RWPE1 (cell line): ENCODE measurements around the gene EID2B.

Experiments used
- CTCF ChIA-PET: fragments of 350-600 bp; sonication (Branson Sonifier 250); formaldehyde crosslinking; extraction: SDS; loops from one replicate; lab custom pipeline; 2021; lab: Yijun Ruan, JAX
- POLR2A ChIA-PET: fragments of 400-600 bp; formaldehyde crosslinking; extraction: SDS; loops from one replicate; lab custom pipeline; 2020; ENCODE audit warnings: antibody characterized with exemption; ENCODE audit not compliant: low non-redundant PET; lab: Yijun Ruan, JAX
- DNase-seq: peaks from one replicate; pipeline ENCODE4 v3.0.0; 2012; ENCODE audit warnings: low spot score
- H3K27ac ChIP-seq: fragments of 450-650 bp; 2 replicates; pipeline ENCODE4 v1.5.1; 2017
- TF ChIP-seq, protein P1 (sequence below): fragments of 450-650 bp; conservative IDR thresholded peaks from 2 replicates; pipeline ENCODE4 v1.5.1; 2017; ENCODE audit warnings: low read depth, mild to moderate bottlenecking

Gene EID2B

DNA sequence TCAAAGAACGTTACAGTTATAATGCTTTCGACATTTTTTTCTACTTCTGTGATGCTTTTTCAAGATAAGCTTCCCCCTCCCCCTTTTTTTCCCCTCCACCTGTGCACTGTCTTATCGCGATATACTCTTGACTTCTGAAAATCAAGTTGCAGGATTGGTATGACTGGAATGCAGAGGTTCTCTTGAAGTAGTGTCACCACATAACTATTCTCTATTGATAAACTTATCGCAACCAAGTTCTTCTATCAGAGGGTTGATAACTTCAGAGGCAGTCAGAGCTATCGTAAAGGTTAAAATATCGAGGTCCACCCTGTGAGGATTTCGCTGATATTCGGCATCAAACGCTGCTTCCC is 6.5 kb upstream of the EID2B start:
- TF ChIP-seq, protein P1, sequence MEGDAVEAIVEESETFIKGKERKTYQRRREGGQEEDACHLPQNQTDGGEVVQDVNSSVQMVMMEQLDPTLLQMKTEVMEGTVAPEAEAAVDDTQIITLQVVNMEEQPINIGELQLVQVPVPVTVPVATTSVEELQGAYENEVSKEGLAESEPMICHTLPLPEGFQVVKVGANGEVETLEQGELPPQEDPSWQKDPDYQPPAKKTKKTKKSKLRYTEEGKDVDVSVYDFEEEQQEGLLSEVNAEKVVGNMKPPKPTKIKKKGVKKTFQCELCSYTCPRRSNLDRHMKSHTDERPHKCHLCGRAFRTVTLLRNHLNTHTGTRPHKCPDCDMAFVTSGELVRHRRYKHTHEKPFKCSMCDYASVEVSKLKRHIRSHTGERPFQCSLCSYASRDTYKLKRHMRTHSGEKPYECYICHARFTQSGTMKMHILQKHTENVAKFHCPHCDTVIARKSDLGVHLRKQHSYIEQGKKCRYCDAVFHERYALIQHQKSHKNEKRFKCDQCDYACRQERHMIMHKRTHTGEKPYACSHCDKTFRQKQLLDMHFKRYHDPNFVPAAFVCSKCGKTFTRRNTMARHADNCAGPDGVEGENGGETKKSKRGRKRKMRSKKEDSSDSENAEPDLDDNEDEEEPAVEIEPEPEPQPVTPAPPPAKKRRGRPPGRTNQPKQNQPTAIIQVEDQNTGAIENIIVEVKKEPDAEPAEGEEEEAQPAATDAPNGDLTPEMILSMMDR = no peak
- ChIA-PET POLR2A (no interaction called here), CTCF (interaction anchor here (0.6 to 1.5 kb wide), 4 partner anchors 15 to 547 kb away, joined by 3 to 5 read pairs (median 4); no protein-coding TSS in a partner anchor)
- peak; percentile 66 for DNase-seq
- H3K27ac ChIP-seq = peak overlapping the region; percentile 84

DNA sequence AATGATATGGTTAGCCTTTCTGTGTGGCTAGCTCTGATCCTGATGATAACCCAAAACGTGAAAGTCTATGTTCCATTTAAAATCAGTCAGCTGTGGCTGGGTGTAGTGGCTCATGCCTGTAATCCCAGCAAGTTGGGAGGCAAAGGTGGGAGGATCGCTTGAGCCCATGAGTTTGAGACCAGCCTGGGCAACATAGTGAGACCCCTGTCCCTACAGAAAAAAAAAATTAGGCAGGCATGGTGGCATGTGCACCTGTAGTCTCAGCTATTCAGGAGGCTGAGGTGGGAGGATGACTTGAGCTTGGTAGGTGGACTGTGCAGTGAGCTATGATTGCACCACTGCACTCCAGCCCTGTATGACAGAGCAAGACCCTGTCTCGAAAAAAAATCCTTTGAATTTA is 1.1 kb upstream of the EID2B start:
- TF ChIP-seq, protein P1 = no peak
- no peak overlapping the region for H3K27ac ChIP-seq
- POLR2A ChIA-PET = no interaction called here
- CTCF ChIA-PET = interaction anchor here (0.6 to 2.9 kb wide), 7 partner anchors 24 to 122 kb away, joined by 3 to 14 read pairs (median 5); no protein-coding TSS in a partner anchor
- DNase-seq = no peak

DNA sequence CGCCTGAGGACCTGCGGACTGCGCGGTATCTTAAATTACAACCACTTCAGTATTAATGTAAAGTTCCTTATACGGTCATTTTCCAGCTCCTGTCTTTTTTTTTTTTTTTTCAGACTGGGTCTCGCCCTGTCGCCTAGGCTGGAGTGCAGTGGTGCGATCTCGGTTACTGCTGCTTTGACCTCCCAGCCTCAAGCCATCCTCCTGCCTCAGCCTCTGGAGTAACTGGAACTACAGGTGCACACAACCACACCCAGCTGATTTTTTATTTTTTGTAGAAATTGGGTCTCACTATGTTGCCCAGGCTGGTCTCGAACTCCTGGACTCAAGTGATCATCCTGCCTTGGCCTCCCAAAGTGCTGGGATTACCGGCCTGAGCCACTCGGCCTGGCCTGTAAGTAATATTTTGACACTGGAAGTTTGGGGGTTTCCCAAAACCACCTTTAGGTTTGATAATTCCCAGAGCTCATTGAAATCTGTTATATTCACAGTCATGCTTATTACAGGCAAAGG is 406 bp upstream of the EID2B start:
- CTCF ChIA-PET = interaction anchor here (0.7 to 2.9 kb wide), 10 partner anchors 13 to 97 kb away, joined by 3 to 14 read pairs (median 5); partner anchors contain the start of genes RPS16 and SUPT5H
- peak overlapping the region; percentile 79; the same call in 1 of the 2 replicates for H3K27ac ChIP-seq
- POLR2A ChIA-PET = no interaction called here
- DNase-seq = no peak
- TF ChIP-seq, protein P1 = peak; percentile 64

DNA sequence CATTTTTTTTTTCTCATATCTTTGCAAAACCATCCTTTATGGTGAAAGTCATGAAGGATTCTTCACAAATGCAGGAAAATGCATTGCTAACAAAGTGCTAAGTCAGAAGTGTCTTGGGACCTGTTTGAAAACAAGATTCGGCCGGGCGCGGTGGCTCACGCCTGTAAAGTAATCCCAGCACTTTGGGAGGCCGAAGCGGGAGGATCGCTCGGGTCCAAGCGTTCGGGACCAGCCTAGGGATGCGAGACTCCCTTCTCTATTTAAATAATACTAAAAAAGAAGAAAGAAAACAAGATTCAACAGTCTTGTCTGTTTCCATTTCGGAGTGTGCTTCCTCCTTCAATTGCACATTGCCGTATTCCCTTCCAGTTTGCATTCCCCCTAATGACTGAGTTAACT is 819 bp downstream of the EID2B start:
- ChIA-PET POLR2A (no interaction called here), CTCF (interaction anchor here (0.6 to 2.9 kb wide), 10 partner anchors 7 to 720 kb away, joined by 3 to 13 read pairs (median 4); partner anchors contain the start of gene DLL3)
- H3K27ac ChIP-seq = peak overlapping the region; percentile 79
- DNase-seq = no peak
- TF ChIP-seq, protein P1 = no peak

DNA sequence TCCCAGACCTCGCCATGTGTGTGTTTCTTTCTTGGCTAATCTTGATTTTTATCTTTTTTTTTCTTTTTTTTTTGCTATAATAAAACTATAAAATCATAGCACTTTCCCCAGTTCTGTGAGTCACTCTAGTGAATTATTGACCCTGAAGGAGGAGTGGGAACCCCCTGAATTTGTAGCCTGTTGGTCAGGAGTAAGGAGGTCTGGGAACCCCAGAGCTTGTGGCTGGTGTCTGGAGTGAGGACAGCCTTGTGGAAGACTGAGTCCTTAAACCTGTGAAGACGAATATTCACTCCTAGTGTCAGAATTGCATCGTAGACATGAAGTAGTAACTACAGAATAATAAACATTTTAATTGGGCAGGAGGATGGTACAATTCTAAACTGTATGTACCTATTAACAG is 7.4 kb downstream of the EID2B start:
- POLR2A ChIA-PET = interaction anchor here (1.4 kb wide), 1 partner anchor 89 kb away, joined by 4 read pairs; the partner anchor contains the start of gene RPS16
- no peak overlapping the region for H3K27ac ChIP-seq
- TF ChIP-seq, protein P1 = no peak
- no peak for DNase-seq
- CTCF ChIA-PET = interaction anchor here (0.8 to 2.0 kb wide), 3 partner anchors 7 to 84 kb away, joined by 3 to 6 read pairs (median 5); partner anchors contain the start of gene EID2B

DNA sequence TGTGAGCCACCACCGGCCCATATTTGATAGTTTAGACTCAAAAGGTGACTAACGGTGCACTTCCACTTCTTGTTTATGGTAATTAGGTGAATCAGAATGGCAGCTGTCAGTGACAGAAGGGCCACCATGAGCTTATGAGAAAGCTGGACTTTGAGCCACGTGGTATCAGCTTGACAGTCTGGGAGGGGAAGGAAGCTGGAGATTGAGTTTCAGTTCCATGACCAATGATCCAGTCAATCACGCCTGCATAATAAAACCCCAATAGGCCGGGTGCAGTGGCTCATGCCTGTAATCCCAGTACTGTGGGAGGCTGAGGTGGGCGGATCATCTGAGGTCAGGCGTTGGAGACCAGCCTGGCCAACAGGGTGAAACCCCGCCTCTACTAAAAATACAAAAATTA is 8.2 kb downstream of the EID2B start:
- CTCF ChIA-PET = interaction anchor here (0.7 to 2.0 kb wide), 4 partner anchors 8 to 1011 kb away, joined by 3 to 6 read pairs (median 4); partner anchors contain the start of gene EID2B
- DNase-seq = no peak
- no peak overlapping the region for H3K27ac ChIP-seq
- TF ChIP-seq, protein P1 = no peak
- POLR2A ChIA-PET = interaction anchor here (1.4 kb wide), 1 partner anchor 89 kb away, joined by 4 read pairs; the partner anchor contains the start of gene RPS16
